Sciatic nerve (tissue), 2 donors: ENCODE measurements around the gene PPARA. TPM values are rescaled to one million over a fixed set of nuclear protein-coding genes. Genes with fewer than 3 reads are reported as not detected.
"Not testable (repeated sequence)": the region's sequence is repeated elsewhere in the genome, so short reads cannot be mapped to it uniquely, and the experiment has no call there.

Experiments used
- ATAC-seq: fragments of 200-7000 bp; cut with Tn5 transposase; one replicate; pipeline ENCODE4 v1.9.1; 2020; ENCODE audit warnings: mild to moderate bottlenecking, moderate library complexity
- DNase-seq: peaks from one replicate; pipeline ENCODE4 v3.0.0-alpha.2; 2020; ENCODE audit warnings: low spot score
- intact Hi-C: fragments of 100-400 bp; cut with DNase I; formaldehyde crosslinking; loops from one replicate; pipeline ENCODE4 v1.14.2; 2022
- total RNA-seq: library from RNA; stranded (reverse); fragmentation: NEBNext Ultra II Directional; extraction: Animal tissue kit (Norgen Biotek cat#: 25700); gene quantifications from one replicate; pipeline ENCODE4 v1.2.1, GENCODE V29; 2021
- donor health status: DM: no; HTN: no; CAD: no.
- donor health status: DM: no; HTN: no; CAD: no.

The PPARA gene
- total RNA-seq, 1 donor from 2014 or later = 39.2 TPM

- DNase-seq (no peak), ATAC-seq (no peak)
Observed at GRCh38 chr22:46246178-46246577, 95.9 kb downstream of the PPARA start.

GRCh38 chr22:46247443-46247975 lies 97.2 kb downstream of the PPARA start:
- intact Hi-C loops = no loop called here
- no peak for ATAC-seq
- DNase-seq = no peak

More at GRCh38 chr22:46246178-46246577, 95.9 kb downstream of the PPARA start:
- intact Hi-C loops = no loop called here

GRCh38 chr22:46250035-46250782 lies 99.9 kb downstream of the PPARA start, which contains the start of gene CDPF1:
TSS of gene CDPF1 (minus strand) at chr22:46250293. CDS start at chr22:46248284, 2,009 bp downstream.
- intact Hi-C loops = no loop called here
- DNase-seq (peak; percentile 95), ATAC-seq (peak; percentile 95)

- DNase-seq (peak; percentile 65), ATAC-seq (peak; percentile 16)
- intact Hi-C loops = no loop called here
Observed at GRCh38 chr22:46250783-46251125, 100.4 kb downstream of the PPARA start.

- intact Hi-C loops = no loop called here
- ATAC-seq = no peak
- DNase-seq = no peak
Observed at GRCh38 chr22:46251266-46251665, 100.9 kb downstream of the PPARA start.

GRCh38 chr22:46251816-46252380 lies 101.6 kb downstream of the PPARA start:
- intact Hi-C loops = no loop called here
- DNase-seq (no peak), ATAC-seq (no peak)

GRCh38 chr22:46256358-46256958 lies 106.1 kb downstream of the PPARA start:
- no peak for DNase-seq
- intact Hi-C loops = no loop called here
- no peak for ATAC-seq

- ATAC-seq = no peak
- intact Hi-C loops = no loop called here
Observed at GRCh38 chr22:46259374-46259773, 109.0 kb downstream of the PPARA start.

GRCh38 chr22:46260038-46260437 lies 109.7 kb downstream of the PPARA start:
- intact Hi-C loops = no loop called here
- ATAC-seq (no peak), DNase-seq (no peak)

More at GRCh38 chr22:46259374-46259773, 109.0 kb downstream of the PPARA start:
- DNase-seq = no peak

GRCh38 chr22:46262449-46263215 lies 112.3 kb downstream of the PPARA start:
- intact Hi-C loops = no loop called here

GRCh38 chr22:46263216-46263590 lies 112.9 kb downstream of the PPARA start, which contains the start of gene PKDREJ:
TSS of gene PKDREJ (minus strand) at chr22:46263343. CDS start at chr22:46263322, 21 bp downstream.
- DNase-seq (no peak), ATAC-seq (no peak)
- intact Hi-C loops = no loop called here

More at GRCh38 chr22:46262449-46263215, 112.3 kb downstream of the PPARA start:
- peak; percentile 77 for DNase-seq
- ATAC-seq = peak; percentile 77

- DNase-seq, intact Hi-C loops, ATAC-seq: not testable (repeated sequence)
Observed at GRCh38 chr22:46264520-46264919, 114.2 kb downstream of the PPARA start.

- ATAC-seq, intact Hi-C loops, DNase-seq: not testable (repeated sequence)
Observed at GRCh38 chr22:46265627-46266026, 115.3 kb downstream of the PPARA start.

GRCh38 chr22:46267431-46268279 lies 117.3 kb downstream of the PPARA start, which contains the start of gene TTC38:
TSS of gene TTC38 (plus strand) at chr22:46268008. CDS start at chr22:46268040, 32 bp downstream.
- ATAC-seq (peak; percentile 98), DNase-seq (peak; percentile 94)
- intact Hi-C loops = no loop called here

- DNase-seq (peak; percentile 30), ATAC-seq (no peak)
- intact Hi-C loops = no loop called here
Observed at GRCh38 chr22:46269564-46269963, 119.2 kb downstream of the PPARA start.

GRCh38 chr22:46272196-46272595 lies 121.9 kb downstream of the PPARA start:
- ATAC-seq (no peak), DNase-seq (no peak)

GRCh38 chr22:46272762-46273431 lies 122.6 kb downstream of the PPARA start:
- no peak for ATAC-seq
- no peak for DNase-seq
- intact Hi-C loops = no loop called here

More at GRCh38 chr22:46272196-46272595, 121.9 kb downstream of the PPARA start:
- intact Hi-C loops = no loop called here
